DND-41 (cell line): ENCODE data around the gene ZNF726.
"Not testable (repeated sequence)": the region's sequence is repeated elsewhere in the genome, so short reads cannot be mapped to it uniquely, and the experiment has no call there.

ENCODE experiments used
- EZH2 ChIP-seq: IDR thresholded peaks from 3 replicates; pipeline ENCODE4 v1.6.1; 2012; ENCODE audit warnings: borderline replicate concordance, low read depth, mild to moderate bottlenecking, moderate library complexity, low read length, inconsistent platforms; ENCODE audit not compliant: severe bottlenecking
- TF ChIP-seq, protein P1 (sequence below): IDR thresholded peaks from 2 replicates; pipeline ENCODE4 v1.5.1; 2012; ENCODE audit warnings: borderline replicate concordance, low read length, moderate library complexity, mild to moderate bottlenecking; ENCODE audit not compliant: poor library complexity, severe bottlenecking; ENCODE audit errors: extremely low read depth

DNA sequence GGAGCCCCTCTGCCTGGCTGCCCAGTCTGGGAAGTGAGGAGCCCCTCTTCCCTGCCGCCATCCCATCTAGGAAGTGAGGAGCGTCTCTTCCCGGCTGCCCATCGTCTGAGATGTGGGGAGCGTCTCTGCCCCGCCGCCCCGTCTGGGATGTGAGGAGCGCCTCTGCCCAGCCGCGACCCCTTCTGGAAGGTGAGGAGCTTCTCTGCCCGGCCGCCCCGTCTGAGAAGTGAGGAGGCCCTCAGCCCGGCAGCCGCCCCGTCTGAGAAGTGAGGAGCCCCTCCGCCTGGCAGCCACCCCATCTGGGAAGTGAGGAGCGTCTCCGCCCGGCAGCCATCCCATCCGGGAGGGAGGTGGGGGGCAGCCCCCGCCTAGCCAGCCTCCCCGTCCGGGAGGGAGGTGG lies 49.2 kb downstream of the ZNF726 start:
- TF ChIP-seq, protein P1, sequence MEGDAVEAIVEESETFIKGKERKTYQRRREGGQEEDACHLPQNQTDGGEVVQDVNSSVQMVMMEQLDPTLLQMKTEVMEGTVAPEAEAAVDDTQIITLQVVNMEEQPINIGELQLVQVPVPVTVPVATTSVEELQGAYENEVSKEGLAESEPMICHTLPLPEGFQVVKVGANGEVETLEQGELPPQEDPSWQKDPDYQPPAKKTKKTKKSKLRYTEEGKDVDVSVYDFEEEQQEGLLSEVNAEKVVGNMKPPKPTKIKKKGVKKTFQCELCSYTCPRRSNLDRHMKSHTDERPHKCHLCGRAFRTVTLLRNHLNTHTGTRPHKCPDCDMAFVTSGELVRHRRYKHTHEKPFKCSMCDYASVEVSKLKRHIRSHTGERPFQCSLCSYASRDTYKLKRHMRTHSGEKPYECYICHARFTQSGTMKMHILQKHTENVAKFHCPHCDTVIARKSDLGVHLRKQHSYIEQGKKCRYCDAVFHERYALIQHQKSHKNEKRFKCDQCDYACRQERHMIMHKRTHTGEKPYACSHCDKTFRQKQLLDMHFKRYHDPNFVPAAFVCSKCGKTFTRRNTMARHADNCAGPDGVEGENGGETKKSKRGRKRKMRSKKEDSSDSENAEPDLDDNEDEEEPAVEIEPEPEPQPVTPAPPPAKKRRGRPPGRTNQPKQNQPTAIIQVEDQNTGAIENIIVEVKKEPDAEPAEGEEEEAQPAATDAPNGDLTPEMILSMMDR: not testable (repeated sequence)
- not testable (repeated sequence) for TF ChIP-seq EZH2
